HG03442 (cell line): ENCODE results near the gene TYW5.
"Not testable (repeated sequence)": the region's sequence is repeated elsewhere in the genome, so short reads cannot be mapped to it uniquely, and the experiment has no call there.

Experiments used
- ATAC-seq: cut with Tn5 transposase; IDR thresholded peaks from one replicate; pipeline ENCODE4 v1.9.1; 2021; ENCODE audit warnings: mild to moderate bottlenecking, moderate library complexity; ENCODE audit not compliant: unreplicated experiment

Gene TYW5

DNA sequence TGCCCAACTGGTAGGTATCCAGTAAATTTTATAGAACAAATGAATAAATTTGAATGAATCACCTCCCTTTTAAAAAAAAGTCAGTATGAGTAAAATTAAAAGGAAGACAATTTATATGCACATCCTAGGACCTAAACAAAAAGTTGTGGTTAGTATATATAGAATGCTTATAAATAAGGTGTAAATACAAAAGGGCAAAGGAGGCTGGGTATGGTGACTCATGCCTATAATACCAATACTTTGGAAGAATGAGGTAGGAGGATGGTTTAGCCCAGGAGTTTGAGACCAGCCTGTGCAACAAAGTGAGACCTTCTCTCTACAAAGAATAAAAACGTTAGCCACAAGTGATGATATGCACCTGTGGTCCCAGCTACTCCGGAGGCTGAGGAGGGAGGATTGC is 31.4 kb downstream of the TYW5 start:
- ATAC-seq: no peak

DNA sequence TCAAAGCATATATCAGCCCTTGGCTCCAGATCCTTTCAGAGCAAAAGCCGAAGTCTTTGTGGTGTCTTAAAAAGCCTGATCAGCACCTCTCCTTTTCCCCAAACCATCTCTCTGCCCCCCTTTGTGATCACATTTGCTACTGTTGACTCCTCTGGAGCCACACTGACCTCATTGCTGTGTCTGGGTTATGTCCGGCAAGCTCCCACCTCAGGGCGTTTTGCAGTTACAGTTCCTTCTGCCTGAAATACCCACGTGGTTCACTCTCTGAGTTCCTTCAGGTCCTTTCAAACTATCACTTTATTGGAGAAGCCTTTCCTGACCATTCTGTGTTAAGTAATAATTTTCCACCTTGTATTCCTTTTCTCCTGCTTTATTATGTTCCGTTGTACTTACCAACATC is 32.4 kb downstream of the TYW5 start:
- no peak for ATAC-seq

DNA sequence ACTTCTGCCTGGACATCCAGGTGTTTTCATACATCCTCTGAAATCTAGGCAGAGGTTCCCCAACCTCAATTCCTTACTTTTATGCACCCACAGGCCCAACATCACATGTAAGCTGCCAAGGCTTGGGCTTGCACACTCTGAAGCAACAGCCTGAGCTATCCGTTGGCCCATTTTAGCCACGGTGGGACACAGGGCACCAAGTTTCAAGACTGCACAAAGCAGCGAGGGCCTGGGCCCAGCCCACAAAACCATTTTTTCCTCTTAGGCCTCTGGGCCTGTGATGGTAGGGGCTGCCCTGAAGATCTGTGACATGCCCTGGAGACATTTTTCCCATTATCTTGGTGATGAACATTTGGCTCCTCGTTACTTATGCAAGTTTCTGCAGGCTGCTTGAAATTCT is 38.3 kb downstream of the TYW5 start:
- no peak for ATAC-seq

DNA sequence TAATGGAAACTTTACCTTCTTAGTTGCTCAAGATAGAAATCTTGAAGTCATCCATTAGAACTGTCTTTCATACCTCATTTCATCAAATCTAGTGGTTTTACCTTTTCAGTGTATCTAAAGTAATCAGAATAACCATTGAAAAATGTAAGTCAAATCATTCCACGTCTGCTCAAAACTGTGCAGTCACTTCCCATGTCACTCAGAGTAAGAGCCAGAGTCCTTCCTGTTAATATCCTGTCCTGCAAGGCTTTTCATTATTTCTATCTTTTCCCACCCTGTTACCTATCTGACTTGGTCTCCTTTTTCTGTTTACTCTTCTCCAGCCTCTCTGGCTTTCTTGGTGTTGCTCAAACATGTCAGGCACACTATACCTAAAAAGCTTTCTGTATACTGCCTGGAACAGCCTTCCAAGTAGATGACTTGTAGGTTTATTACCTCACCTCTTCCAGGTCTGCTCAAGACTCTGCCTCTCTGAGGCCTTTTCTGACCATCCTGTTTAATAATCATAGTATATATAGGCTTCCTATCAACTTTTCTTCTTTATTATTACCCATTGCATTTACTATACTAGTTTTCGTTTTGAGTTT is 40.8 kb downstream of the TYW5 start:
- no peak for ATAC-seq

DNA sequence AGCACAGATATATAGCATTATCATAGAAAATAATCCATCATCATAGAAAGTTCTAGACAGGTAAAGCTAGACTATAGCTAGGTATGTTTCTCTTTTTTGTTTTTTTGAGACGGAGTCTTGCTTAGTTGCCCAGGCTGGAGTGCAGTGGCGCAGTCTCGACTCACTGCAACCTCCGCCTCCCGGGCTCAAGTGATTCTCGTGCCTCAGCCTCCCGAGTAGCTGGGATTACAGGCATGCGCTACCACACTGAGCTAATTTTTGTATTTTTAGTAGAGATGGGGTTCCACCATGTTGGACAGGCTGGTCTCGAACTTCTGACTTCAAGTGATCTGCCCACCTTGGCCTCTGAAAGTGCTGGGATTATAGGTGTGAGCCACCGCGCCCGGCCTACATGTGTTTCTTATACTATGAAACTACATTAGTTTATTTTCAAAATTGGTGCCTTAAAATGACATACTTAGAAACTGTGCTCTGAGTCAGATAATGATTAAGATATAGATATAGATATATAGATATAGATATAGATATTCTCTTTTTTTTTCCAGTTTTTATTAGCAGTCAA is 42.7 kb downstream of the TYW5 start:
- not testable (repeated sequence) for ATAC-seq

DNA sequence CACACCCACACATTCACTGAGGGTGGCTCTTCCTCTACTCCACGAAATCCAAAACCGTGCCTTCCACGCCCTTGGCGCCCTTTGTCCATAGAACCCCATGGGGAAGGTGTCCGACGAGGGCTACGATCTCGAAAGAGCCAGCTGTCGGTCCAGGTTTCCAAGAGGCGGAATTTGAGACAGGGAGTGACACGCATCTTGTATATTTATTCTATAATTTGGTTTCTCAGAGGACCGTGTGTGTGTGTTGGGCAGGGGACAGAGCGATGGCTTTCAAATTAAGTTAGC is 43.5 kb downstream of the TYW5 start:
- ATAC-seq: no peak

DNA sequence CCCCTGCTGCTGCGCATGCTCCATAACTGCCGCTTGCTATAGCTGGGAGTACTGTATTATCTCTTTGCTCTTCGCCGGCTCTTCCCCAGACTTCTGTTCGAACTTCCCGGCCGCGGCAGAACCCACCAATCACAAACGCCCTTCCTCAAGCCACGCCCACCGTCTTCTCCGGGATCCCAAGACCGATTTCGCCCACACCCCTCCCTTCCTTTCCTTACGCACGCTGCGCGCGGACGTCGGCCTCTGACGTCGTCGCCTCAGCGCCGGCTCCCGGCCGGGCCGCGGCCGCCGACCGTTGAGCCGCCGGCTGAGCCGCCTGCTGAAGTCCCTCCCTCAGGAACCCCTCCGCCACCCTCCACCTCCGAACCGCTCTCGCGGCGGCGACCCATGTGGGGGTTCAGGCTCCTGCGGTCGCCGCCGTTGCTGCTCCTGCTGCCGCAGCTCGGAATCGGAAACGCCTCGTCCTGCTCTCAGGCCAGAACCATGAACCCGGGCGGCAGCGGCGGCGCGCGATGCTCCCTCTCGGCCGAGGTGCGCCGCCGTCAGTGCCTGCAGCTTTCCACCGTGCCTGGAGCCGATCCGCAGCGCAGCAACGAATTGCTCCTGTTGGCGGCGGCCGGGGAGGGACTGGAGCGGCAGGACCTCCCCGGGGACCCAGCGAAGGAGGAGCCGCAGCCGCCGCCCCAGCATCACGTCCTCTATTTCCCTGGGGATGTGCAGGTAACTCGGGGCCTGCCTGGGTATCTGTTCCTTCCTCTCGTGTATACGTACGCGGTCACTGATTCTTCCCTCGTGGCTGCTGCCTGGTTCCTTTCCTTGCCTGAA is 44.0 kb downstream of the TYW5 start, which contains the start of gene C2orf69:
Gene C2orf69, plus strand, starts transcription at position 242 of the 825 bp plus-strand sequence. Its CDS starts 146 bp downstream, at position 388.
- ATAC-seq: peak; percentile 87

DNA sequence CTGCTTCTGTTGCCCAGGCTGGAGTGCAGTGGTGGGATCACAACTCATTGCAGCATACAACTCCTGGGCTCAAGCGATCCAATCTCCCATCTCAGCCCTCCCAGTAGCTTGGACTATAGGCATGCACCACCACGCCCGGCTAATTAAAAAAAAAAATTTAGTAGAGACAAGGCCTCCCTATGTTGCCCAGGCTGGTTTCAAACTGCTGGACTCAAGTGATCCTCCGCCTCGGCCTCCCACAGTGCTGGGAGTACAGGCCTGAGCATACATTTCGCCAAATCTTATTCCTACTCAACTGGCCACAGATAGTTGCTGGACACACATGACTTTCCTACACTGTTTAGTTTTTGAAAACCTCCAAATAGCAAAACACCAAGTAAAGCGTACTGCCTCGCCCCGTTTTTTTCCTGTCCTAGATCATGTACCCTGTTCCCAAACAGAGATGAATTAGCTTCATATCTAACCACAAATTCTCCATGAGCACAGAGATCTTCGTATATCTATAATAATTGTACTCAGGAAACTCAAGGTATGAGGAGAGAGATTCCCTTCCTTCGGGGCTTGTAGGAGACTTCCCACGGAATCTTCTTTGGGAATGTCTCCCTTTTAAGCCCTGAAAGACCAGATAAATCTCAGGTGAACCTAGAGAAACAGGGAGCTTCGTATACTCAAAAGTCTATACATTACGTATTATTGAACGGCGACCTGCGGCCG is 44.8 kb downstream of the TYW5 start:
- ATAC-seq: no peak

DNA sequence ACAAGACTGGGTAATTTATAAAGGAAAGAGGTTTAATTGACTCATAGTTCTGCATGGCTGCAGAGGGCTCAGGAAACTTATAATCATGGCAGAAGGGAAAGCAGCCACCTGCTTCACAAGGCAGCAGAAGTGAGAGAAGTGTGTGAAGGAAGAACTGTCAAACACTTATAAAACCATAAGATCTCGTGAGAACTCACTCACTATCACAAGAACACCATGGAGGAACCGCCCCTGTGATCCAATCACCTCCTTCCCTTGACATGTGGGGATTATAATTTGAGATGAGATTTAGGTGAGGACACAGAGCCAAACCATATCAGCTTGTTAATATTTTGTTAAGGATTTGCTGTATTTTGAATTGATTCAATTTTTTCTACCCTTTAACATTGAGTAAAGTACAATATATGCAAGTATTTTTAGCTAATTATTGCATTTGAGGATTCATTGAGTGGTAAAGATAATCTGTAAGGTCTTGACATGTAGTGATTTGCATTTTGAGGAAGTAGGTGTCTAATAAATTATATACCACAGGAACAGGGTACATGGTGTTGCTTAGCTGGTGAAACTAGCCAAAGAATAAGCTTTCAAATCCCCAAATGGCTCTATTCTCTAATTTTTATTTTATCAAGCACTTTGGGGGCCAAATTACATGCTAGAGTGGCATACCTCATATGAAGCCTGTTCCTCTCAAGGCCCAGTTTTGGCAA is 48.1 kb downstream of the TYW5 start:
- no peak for ATAC-seq

DNA sequence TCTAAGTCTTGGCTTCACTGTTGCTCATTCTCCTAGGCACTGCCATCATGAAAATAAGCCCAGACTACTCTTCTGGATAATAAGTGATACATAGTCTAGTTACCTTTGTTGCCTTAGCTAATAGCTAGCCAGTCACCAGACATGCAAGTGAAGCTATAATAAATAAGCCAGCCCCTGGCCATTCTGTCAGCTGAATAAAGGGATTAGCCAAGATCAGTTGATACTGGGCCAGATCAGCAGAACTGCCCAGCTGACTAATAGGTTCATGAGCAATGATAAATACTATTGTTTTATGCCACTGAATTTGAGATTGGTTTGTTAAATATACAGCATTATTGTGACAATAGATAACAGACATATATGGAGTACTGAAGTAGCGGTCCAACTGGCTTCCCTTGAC is 52.2 kb downstream of the TYW5 start:
- no peak for ATAC-seq

DNA sequence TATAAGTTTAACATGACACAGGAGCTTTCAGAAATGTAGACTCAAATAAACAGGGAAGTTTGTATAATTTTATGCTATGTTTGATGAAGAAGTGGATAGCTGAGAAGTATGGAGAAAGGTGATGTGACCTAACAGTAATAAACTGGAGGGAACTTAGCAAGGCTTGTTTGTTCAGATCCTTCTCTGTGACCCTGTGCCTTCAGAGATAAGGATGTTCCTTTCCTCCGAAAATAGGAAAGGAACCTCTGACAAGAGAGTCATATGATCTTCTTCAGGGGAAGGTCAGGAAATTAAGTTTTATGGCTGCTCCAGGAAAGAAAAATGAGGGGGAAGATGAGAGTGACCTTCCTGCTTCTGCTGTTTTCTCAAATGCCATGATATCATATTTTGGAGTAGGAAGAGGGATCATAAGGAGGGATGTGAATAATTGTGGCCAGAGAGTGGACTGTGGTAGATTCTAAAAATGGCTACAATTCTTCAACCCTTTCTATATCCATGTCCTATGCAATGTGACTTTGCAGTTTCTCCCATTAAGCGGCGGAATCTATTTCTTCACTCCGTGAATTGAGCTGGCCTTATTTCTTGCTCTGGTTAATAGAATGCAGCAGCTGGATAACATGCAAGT is 52.7 kb downstream of the TYW5 start:
- no peak for ATAC-seq

DNA sequence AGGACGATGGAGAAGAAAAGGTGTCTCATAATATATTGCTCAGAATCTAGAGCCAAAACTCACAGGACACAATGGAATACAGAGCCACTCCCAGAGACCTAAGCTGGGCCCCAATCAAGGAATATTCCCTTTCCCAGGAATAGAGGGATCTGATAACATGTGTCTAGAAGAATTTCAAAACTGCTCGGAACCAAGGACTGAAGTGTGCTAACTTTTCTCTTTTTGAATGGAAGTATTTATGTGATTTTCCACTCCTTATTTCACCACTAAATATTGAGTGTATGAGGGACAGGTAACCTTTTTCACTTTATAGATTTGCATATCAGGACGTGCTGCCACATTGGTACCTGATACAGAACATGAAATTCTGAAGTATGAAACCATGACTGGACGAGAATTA is 53.3 kb downstream of the TYW5 start:
- no peak for ATAC-seq

DNA sequence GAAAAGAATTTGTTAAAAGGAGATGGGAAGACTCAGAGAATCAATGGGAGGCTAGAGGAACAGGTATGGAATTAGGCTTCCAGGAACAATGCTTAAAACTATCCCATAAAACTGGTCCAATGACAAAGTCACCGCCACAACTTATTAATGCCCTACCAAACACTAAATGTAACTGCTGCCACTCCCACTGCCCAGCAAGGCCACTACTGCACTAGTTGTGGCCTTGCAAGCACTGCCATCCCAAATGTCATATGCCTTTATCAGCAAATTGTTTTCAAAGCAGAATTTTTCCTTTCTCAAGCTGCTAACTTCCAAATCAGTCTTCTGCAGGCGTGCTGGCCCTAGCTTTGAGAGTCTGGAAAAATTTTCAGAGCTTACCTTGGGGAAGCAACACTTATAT is 58.7 kb downstream of the TYW5 start:
- ATAC-seq: no peak

DNA sequence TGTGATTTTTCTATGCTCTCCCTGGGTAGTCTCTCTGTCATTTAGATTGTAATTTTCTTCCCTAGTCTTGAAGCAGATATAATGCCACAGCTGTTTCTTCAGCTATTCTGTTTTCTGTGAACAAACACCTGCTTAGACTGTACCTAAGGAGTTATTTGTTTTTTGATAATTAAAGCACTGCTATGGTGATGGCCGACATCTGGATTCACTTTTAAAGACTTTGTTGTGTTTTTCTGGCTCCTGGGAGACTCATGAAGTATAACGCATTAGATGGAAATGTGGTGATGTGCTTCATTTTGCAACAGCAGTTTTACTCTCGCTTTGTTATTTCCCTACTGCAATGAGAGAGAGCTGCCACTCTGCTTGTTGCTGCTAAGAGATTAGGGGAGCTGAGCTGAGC is 59.9 kb downstream of the TYW5 start:
- ATAC-seq: no peak

DNA sequence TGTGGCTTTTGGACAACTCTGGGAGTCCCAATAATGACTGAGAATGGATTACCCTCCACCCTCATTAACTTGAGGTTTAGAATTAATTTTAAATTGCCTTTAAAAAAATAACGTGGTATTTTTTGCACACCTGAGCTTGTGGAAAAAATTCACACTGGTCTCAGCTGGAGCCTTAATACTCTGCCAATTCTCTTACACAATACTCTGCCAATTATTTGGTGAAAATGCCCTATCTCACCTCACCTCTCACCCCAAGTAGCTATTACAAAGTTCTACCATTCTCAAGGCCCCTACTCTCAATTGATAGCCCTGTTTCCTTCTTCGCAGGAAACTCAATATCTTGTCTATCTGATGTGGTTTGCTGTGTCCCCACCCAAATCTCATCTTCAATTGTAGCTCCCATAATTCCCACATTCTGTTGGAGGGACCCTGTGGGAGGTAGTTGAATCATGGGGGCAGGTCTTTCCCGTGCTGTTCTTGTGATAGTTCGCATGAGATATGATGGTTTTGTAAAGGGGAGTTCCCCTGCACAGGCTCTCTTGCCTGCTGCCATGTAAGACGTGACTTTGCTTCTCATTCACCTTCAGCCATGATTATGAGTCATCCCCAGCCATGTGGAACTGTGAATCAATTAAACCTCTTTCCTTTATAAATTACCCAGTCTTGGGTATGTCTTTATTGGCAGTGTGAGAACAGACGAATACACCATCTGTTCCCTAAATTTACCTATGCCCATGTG is 71.6 kb downstream of the TYW5 start:
- ATAC-seq: no peak

DNA sequence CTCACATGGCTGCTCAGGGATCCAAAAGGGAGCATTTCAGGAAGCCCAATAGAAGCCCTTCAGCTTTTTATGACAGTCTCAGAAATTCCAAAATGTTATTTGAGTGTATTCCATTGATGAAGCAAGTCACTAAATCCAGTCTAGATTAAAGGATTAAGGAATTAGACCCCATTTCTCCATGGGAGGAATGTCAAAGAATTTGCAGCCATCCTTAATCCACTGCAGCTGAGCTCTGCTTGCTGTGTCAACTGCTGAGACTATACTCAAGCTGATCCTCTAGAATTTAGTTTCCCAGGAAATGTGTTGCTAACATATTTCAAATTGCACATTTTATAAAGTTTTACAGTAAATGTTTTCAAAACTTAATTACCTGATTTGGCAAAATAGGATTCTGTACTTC is 72.6 kb downstream of the TYW5 start:
- no peak for ATAC-seq
